SK-N-MC (cell line): ENCODE results near the gene PRKCI.
"Not testable (repeated sequence)": the region's sequence is repeated elsewhere in the genome, so short reads cannot be mapped to it uniquely, and the experiment has no call there.

Source experiments
- DNase-seq: peaks from one replicate; pipeline ENCODE4 v3.0.0-alpha.2; 2011; ENCODE audit warnings: low read depth, low spot score
- H3K27ac ChIP-seq: fragments of 200-600 bp; sonication (generic); 2 replicates; pipeline ENCODE4 v1.5.1; 2016; ENCODE audit warnings: mixed run types
- H3K36me3 ChIP-seq: fragments of 200-600 bp; sonication (generic); 2 replicates; pipeline ENCODE4 v1.6.1; 2017; ENCODE audit warnings: antibody characterized with exemption, low read length, mixed read lengths; ENCODE audit not compliant: insufficient read depth
- H3K4me3 ChIP-seq: fragments of 200-600 bp; sonication (generic); 2 replicates; pipeline ENCODE4 v1.5.1; 2016
- H3K9ac ChIP-seq: fragments of 200-600 bp; sonication (generic); 2 replicates; pipeline ENCODE4 v1.8.0; 2017; ENCODE audit warnings: mixed run types, mixed read lengths; ENCODE audit not compliant: insufficient read length
- H3K9me3 ChIP-seq: fragments of 200-600 bp; sonication (generic); 2 replicates; pipeline ENCODE4 v1.6.1; 2017; ENCODE audit warnings: low read depth, mild to moderate bottlenecking, antibody characterized with exemption, low read length, moderate library complexity, mixed read lengths
- EZH2 ChIP-seq: fragments of 200-600 bp; sonication (generic); IDR thresholded peaks from one replicate; pipeline ENCODE4 v1.6.1; 2017; ENCODE audit warnings: antibody characterized with exemption
- FOXP2 ChIP-seq: optimal IDR thresholded peaks from 2 replicates; pipeline ENCODE3; 2011; ENCODE audit warnings: mild to moderate bottlenecking, moderate library complexity; ENCODE audit not compliant: insufficient read depth; ENCODE audit errors: extremely low read length, control extremely low read depth
- POLR2AphosphoS5 ChIP-seq: IDR thresholded peaks from 2 replicates; pipeline ENCODE4 v1.6.1; 2012; ENCODE audit warnings: mild to moderate bottlenecking, low read depth, low read length, borderline replicate concordance

PRKCI gene

GRCh38 chr3:170240142-170240541 is 17.9 kb downstream of the PRKCI start:
- Histone ChIP-seq H3K27ac (no peak overlapping the region), H3K4me3 (no peak overlapping the region), H3K36me3 (peaks cover 9% of the 10 kb centered on the region), H3K9ac (no peak overlapping the region), H3K9me3 (no peaks in the 10 kb centered on the region)
- TF ChIP-seq POLR2AphosphoS5 (no peak), EZH2 (no peak), FOXP2 (no peak)
- no peak for DNase-seq

- no peaks in the 10 kb centered on the region for H3K9me3 ChIP-seq
- no peak overlapping the region for H3K9ac ChIP-seq
- peaks cover 9% of the 10 kb centered on the region for H3K36me3 ChIP-seq
- no peak overlapping the region for H3K4me3 ChIP-seq
- TF ChIP-seq FOXP2, result no peak
- TF ChIP-seq POLR2AphosphoS5, result no peak
- TF ChIP-seq EZH2, result no peak
- DNase-seq, result no peak
- H3K27ac ChIP-seq, result no peak overlapping the region
These were observed 18.4 kb downstream of the PRKCI start for GRCh38 chr3:170240671-170241070.

DNA sequence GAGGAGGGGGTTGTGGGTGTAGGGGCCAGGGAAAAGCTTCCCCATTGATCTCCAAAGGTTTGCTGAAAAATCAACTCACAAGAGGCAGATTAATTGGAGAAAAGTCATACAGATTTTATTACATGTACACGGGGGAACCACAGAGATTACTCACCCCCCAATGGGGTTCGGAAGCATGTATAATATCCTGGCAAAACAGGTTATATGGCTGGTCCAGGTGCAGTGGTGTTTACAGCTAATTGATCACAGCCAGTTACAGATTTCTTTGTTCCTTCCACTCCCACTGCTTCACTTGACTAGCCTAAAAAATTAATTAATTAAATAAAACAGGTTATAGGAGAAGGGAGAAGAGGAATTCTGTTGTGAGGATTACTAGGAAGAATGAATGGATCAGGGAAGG is 22.4 kb downstream of the PRKCI start:
- Histone ChIP-seq H3K4me3 (no peak overlapping the region), H3K9me3 (no peaks in the 10 kb centered on the region), H3K9ac (no peak overlapping the region), H3K36me3 (no peaks in the 10 kb centered on the region; the same call in 1 of the 2 replicates), H3K27ac (no peak overlapping the region)
- DNase-seq, result no peak
- TF ChIP-seq POLR2AphosphoS5, result no peak
- TF ChIP-seq EZH2, result no peak
- TF ChIP-seq FOXP2, result no peak

GRCh38 chr3:170247875-170248274 is 25.7 kb downstream of the PRKCI start:
- Histone ChIP-seq H3K27ac (no peak overlapping the region), H3K4me3 (no peak overlapping the region), H3K9ac (no peak overlapping the region), H3K36me3 (no peaks in the 10 kb centered on the region), H3K9me3 (no peaks in the 10 kb centered on the region)
- no peak for DNase-seq
- TF ChIP-seq EZH2 (no peak), POLR2AphosphoS5 (no peak), FOXP2 (no peak)

DNA sequence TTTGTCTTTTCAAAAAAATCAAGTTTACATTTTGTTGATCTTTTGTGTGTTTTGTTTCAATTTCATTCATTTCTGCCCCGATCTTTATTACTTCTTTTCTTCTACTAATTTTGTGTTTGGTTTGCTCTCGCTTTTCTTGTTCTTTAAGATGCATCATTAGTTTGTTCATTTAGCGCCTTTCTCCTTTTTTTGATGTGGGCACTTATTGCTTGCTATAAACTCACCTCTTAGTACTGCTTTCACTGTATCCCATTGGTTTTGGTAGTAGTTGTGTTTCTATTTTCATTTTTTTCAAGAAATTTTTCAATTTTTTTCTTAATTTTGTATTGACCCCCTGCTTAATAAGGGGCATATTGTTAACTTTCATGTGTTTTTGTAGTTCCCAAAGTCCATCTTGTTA is 34.4 kb downstream of the PRKCI start:
- no peak for DNase-seq
- Histone ChIP-seq H3K9me3 (no peaks in the 10 kb centered on the region), H3K36me3 (peaks cover 24% of the 10 kb centered on the region), H3K4me3 (no peak overlapping the region), H3K27ac (no peak overlapping the region), H3K9ac (no peak overlapping the region)
- TF ChIP-seq FOXP2, result no peak
- TF ChIP-seq POLR2AphosphoS5, result no peak

GRCh38 chr3:170257145-170257544 is 34.9 kb downstream of the PRKCI start:
- Histone ChIP-seq H3K27ac (no peak overlapping the region), H3K4me3 (no peak overlapping the region), H3K9me3 (no peaks in the 10 kb centered on the region), H3K36me3 (peaks cover 24% of the 10 kb centered on the region), H3K9ac (no peak overlapping the region)
- TF ChIP-seq FOXP2, result no peak
- no peak for TF ChIP-seq EZH2
- TF ChIP-seq POLR2AphosphoS5, result no peak
- DNase-seq, result no peak

GRCh38 chr3:170258105-170258487 is 35.9 kb downstream of the PRKCI start:
- no peaks in the 10 kb centered on the region for H3K9me3 ChIP-seq
- DNase-seq, result no peak
- no peak overlapping the region for H3K9ac ChIP-seq
- H3K36me3 ChIP-seq, result peaks cover 25% of the 10 kb centered on the region
- no peak overlapping the region for H3K4me3 ChIP-seq
- TF ChIP-seq FOXP2, result no peak
- no peak for TF ChIP-seq POLR2AphosphoS5
- TF ChIP-seq EZH2, result no peak
- no peak overlapping the region for H3K27ac ChIP-seq

- no peak for TF ChIP-seq POLR2AphosphoS5
- no peak for TF ChIP-seq EZH2
- TF ChIP-seq FOXP2, result no peak
- Histone ChIP-seq H3K9me3 (no peaks in the 10 kb centered on the region), H3K27ac (no peak overlapping the region), H3K36me3 (peaks cover 41% of the 10 kb centered on the region), H3K4me3 (no peak overlapping the region), H3K9ac (no peak overlapping the region)
- DNase-seq, result no peak
These were observed 37.7 kb downstream of the PRKCI start for GRCh38 chr3:170259907-170260306.

- DNase-seq, result no peak
- Histone ChIP-seq H3K4me3 (no peak overlapping the region), H3K36me3 (peaks cover 55% of the 10 kb centered on the region), H3K9me3 (no peaks in the 10 kb centered on the region), H3K9ac (no peak overlapping the region), H3K27ac (no peak overlapping the region)
- TF ChIP-seq POLR2AphosphoS5, result no peak
- no peak for TF ChIP-seq FOXP2
- TF ChIP-seq EZH2, result no peak
These were observed 45.6 kb downstream of the PRKCI start for GRCh38 chr3:170267793-170268192.

DNA sequence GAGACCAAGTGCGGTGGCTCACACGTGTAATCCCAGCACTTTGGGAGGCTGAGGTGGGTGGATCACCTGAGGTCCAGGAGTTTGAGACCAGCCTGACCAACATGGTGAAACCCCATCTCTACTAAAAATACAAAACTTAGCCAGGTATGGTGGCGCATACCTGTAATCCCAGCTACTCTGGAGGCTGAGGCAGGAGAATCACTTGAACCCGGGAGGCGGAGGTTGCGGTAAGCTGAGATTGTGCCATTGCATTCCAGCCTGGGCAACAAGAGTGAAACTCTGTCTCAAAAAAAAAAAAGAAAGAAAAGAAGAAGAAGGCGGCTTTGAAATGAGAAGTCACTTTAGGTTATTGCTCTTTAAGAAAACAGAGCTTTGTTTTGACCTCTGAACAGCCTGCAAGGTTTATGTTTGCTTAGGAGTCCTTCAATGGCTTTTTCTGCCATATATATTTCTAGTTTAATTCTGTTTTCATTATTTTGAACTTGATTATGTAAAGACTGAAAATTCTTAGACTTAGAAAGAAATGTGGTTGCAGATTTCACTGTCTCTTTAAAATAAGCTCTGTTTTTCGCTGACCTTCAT is 47.5 kb downstream of the PRKCI start:
- not testable (repeated sequence) for H3K27ac ChIP-seq, DNase-seq, H3K9ac ChIP-seq, H3K9me3 ChIP-seq, H3K4me3 ChIP-seq
- peaks cover 45% of the 10 kb centered on the region for H3K36me3 ChIP-seq
